ENCODE measurements around the gene KCNT1. TPM values are rescaled to one million over a fixed set of nuclear protein-coding genes. Genes with fewer than 3 reads are reported as not detected.

Gene KCNT1
- total and polyA plus RNA-seq, 2 donors (not counting 3 experiments of a cell fraction or from before 2014, with no cell fraction given), result not detected

DNA sequence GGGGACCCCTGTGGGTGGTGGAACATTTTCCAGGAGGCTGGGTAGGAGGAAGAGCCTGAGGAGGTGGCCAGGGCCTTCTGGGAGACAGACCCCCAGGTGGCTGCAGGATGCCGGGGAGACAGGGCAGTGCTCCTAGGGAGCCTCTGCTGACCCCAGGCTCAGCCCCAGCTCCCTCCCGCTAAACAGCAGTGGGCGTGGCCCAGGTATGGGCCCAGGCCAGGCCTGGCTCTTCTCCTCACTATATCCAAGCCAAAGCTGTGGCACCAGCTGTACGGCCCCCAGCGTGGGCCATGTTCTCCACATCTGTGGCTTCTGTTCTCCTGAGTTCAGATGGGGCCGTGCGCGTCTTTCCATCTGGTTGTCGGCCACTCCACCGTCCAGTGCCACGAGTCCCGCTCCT, 58.5 kb downstream of the KCNT1 start:
- no TSS peak for BruUV-seq (replicated peaks)
- H4K20me1 ChIP-seq (replicated peaks; ENCODE audit: control insufficient read depth, extremely low read depth, insufficient read depth, low read length), result no peaks in the 10 kb centered on the region
- intact Hi-C loops (cut with micrococcal nuclease), result no loop called here
- no peaks in the 10 kb centered on the region for H3K9me3 ChIP-seq (replicated peaks; ENCODE audit: control insufficient read depth, insufficient read depth, low read length)
- ChIA-PET CTCF (no interaction called here), POLR2A (no interaction called here)
- no peaks in the 10 kb centered on the region for H3K27me3 ChIP-seq (ENCODE audit: control insufficient read depth in 2 of 2, insufficient read depth in 2 of 2, low read length in 2 of 2)
- no peak for DNase-seq (ENCODE audit: low read depth, low spot score)
- H3K4me3 ChIP-seq (replicated peaks in 1 of 3; ENCODE audit: insufficient read depth in 1 of 3, low read depth in 1 of 3, low read length in 3 of 3), result no peak overlapping the region
- no peaks in the 10 kb centered on the region for H3K4me1 ChIP-seq (ENCODE audit: control insufficient read depth, extremely low read depth, insufficient read depth, low read length)
- no peak overlapping the region for H3K27ac ChIP-seq (ENCODE audit: insufficient read depth, low read depth, low read length)
- no peak overlapping the region for H2AFZ ChIP-seq (ENCODE audit: low read depth, low read length)
- no peaks in the 10 kb centered on the region for H3K79me2 ChIP-seq (ENCODE audit: control insufficient read depth, insufficient read depth, low read length)
- no peak for TF ChIP-seq FOS (IDR thresholded peaks at IDR 0.05; ENCODE audit: borderline replicate concordance, insufficient read depth, low read length)
- TF ChIP-seq EZH2 (IDR thresholded peaks at IDR 0.05; ENCODE audit: borderline replicate concordance, low read depth, low read length, severe bottlenecking), result no peak
- TF ChIP-seq JUN (IDR thresholded peaks at IDR 0.05; ENCODE audit: borderline replicate concordance, insufficient read depth, insufficient read length, low read depth), result no peak
- no peak for TF ChIP-seq POLR2AphosphoS5 (IDR thresholded peaks at IDR 0.05; ENCODE audit: insufficient read depth, low read depth, low read length)
- no peak for TF ChIP-seq MYC (IDR thresholded peaks at IDR 0.05; ENCODE audit: low read depth, low read length)
- TF ChIP-seq, protein P1, sequence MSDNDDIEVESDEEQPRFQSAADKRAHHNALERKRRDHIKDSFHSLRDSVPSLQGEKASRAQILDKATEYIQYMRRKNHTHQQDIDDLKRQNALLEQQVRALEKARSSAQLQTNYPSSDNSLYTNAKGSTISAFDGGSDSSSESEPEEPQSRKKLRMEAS (IDR thresholded peaks at IDR 0.05; ENCODE audit: insufficient read depth, insufficient read length), result no peak
- no peak for TF ChIP-seq POLR2A (IDR thresholded peaks at IDR 0.05; ENCODE audit: low read depth, low read length)
- TF ChIP-seq, protein P2, sequence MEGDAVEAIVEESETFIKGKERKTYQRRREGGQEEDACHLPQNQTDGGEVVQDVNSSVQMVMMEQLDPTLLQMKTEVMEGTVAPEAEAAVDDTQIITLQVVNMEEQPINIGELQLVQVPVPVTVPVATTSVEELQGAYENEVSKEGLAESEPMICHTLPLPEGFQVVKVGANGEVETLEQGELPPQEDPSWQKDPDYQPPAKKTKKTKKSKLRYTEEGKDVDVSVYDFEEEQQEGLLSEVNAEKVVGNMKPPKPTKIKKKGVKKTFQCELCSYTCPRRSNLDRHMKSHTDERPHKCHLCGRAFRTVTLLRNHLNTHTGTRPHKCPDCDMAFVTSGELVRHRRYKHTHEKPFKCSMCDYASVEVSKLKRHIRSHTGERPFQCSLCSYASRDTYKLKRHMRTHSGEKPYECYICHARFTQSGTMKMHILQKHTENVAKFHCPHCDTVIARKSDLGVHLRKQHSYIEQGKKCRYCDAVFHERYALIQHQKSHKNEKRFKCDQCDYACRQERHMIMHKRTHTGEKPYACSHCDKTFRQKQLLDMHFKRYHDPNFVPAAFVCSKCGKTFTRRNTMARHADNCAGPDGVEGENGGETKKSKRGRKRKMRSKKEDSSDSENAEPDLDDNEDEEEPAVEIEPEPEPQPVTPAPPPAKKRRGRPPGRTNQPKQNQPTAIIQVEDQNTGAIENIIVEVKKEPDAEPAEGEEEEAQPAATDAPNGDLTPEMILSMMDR (IDR thresholded peaks at IDR 0.05; ENCODE audit: extremely low read depth in 1 of 2, insufficient read depth in 1 of 2, low read depth in 1 of 2, low read length in 2 of 2), result no peak
- H3K36me3 ChIP-seq (ENCODE audit: control insufficient read depth in 2 of 2, extremely low read depth in 1 of 2, insufficient read depth in 2 of 2, low read length in 2 of 2), result no peaks in the 10 kb centered on the region
- H3K9me1 ChIP-seq (replicated peaks; ENCODE audit: control insufficient read depth, extremely low read depth, insufficient read depth, low read length), result no peaks in the 10 kb centered on the region
- dilution Hi-C loops (cut with MboI; ENCODE audit: extremely low pct_ligation_motif_present, low sequenced_read_pairs), result no loop called here
- FAIRE-seq, result no peak
- H3K4me2 ChIP-seq (ENCODE audit: insufficient read depth, low read length), result no peak overlapping the region
- no peak overlapping the region for H3K9ac ChIP-seq (replicated peaks; ENCODE audit: extremely low read depth, insufficient read depth, low read length)
